HepG2 (cell line): Measurements from ENCODE around the gene STK39. TPM values are rescaled to one million over a fixed set of nuclear protein-coding genes. Genes with fewer than 3 reads are reported as not detected.

Source experiments
- CBX2 ChIP-seq, 2 experiments: fragments of 200-600 bp in 1 of 2; sonication (generic); formaldehyde crosslinking in 1 of 2; IDR thresholded peaks; 2 replicates each; pipeline versions ENCODE4 v1.7.0 to v1.8.1; 2018 to 2022; ENCODE audit warnings: low read depth in 2 of 2, low read length in 1 of 2, mild to moderate bottlenecking in 1 of 2, missing genetic modification reagents in 1 of 2
- DRAP1 ChIP-seq: IDR thresholded peaks from 2 replicates; pipeline ENCODE4 v1.6.1; 2016; ENCODE audit warnings: missing genetic modification reagents, missing compliant biosample characterization
- FLYWCH1 ChIP-seq: sonication (generic); formaldehyde crosslinking; IDR thresholded peaks from 2 replicates; pipeline ENCODE4 v1.8.1; 2023; ENCODE audit warnings: mild to moderate bottlenecking, missing genetic modification reagents
- FOXM1 ChIP-seq: sonication (generic); formaldehyde crosslinking; IDR thresholded peaks from 2 replicates; pipeline ENCODE4 v1.5.0; 2020; ENCODE audit warnings: missing genetic modification reagents
- GMEB2 ChIP-seq: IDR thresholded peaks from 2 replicates; pipeline ENCODE4 v1.6.1; 2016; ENCODE audit warnings: missing biosample characterization, missing genetic modification reagents, low read depth
- HNF4G ChIP-seq, 2 experiments: sonication (generic) in 1 of 2; formaldehyde crosslinking in 1 of 2; IDR thresholded peaks; 2 replicates each; pipeline versions ENCODE4 v1.4.0 to v1.6.1; 2011 to 2020; ENCODE audit warnings: borderline replicate concordance in 2 of 2, low read depth in 2 of 2, mild to moderate bottlenecking in 2 of 2, low read length in 1 of 2, missing genetic modification reagents in 1 of 2, moderate library complexity in 1 of 2
- KAT7 ChIP-seq: IDR thresholded peaks from 2 replicates; pipeline ENCODE4 v1.6.1; 2018; ENCODE audit warnings: borderline replicate concordance, missing compliant biosample characterization
- KLF6 ChIP-seq: IDR thresholded peaks from 2 replicates; pipeline ENCODE4 v1.8.0; 2016; ENCODE audit warnings: missing biosample characterization, missing genetic modification reagents
- MAFK ChIP-seq, 2 experiments: IDR thresholded peaks in 1 of 2; conservative IDR thresholded peaks in 1 of 2; 2 replicates each; pipeline ENCODE4 v1.6.1; 2011; ENCODE audit warnings: improper control_type of control experiment in 2 of 2, low read length in 2 of 2
- NCOA5 ChIP-seq: sonication (generic); formaldehyde crosslinking; IDR thresholded peaks from 2 replicates; pipeline ENCODE4 v1.4.0; 2020; ENCODE audit warnings: missing genetic modification reagents
- NFKB2 ChIP-seq: sonication (generic); formaldehyde crosslinking; IDR thresholded peaks from 2 replicates; pipeline ENCODE4 v1.4.0; 2020; ENCODE audit warnings: missing genetic modification reagents, borderline replicate concordance
- PAWR ChIP-seq: sonication (generic); formaldehyde crosslinking; IDR thresholded peaks from 2 replicates; pipeline ENCODE4 v1.4.0; 2020; ENCODE audit warnings: missing genetic modification reagents, mild to moderate bottlenecking, borderline replicate concordance
- RXRA ChIP-seq: sonication (generic); formaldehyde crosslinking; IDR thresholded peaks from 2 replicates; pipeline ENCODE4 v1.5.1; 2020; ENCODE audit warnings: missing genetic modification reagents
- SNAPC2 ChIP-seq: sonication (generic); formaldehyde crosslinking; IDR thresholded peaks from 2 replicates; pipeline ENCODE4 v1.8.1; 2022; ENCODE audit warnings: mild to moderate bottlenecking, missing genetic modification reagents
- SP2 ChIP-seq: sonication (generic); formaldehyde crosslinking; IDR thresholded peaks from 2 replicates; pipeline ENCODE4 v1.5.1; 2020; ENCODE audit warnings: mild to moderate bottlenecking, missing genetic modification reagents
- SYNCRIP ChIP-seq: fragments of 200-400 bp; formaldehyde crosslinking; IDR thresholded peaks from 2 replicates; pipeline ENCODE4 v1.6.1; 2018; ENCODE audit warnings: mild to moderate bottlenecking, low read depth, low read length; ENCODE audit not compliant: insufficient read depth
- TEAD3 ChIP-seq: optimal IDR thresholded peaks from 2 replicates; pipeline ENCODE3; 2016; ENCODE audit warnings: borderline replicate concordance
- ZBTB2 ChIP-seq: sonication (generic); formaldehyde crosslinking; IDR thresholded peaks from 2 replicates; pipeline ENCODE4 v1.8.0; 2022; ENCODE audit warnings: low read depth, missing genetic modification reagents
- ZNF367 ChIP-seq: sonication (generic); formaldehyde crosslinking; IDR thresholded peaks from 2 replicates; pipeline ENCODE4 v1.4.0; 2020; ENCODE audit warnings: missing genetic modification reagents, borderline replicate concordance
- ZNF496 ChIP-seq: sonication (generic); formaldehyde crosslinking; IDR thresholded peaks from 2 replicates; pipeline ENCODE4 v1.8.1; 2023; ENCODE audit warnings: mild to moderate bottlenecking, moderate library complexity, missing genetic modification reagents; ENCODE audit not compliant: insufficient replicate concordance
- ZNF501 ChIP-seq: sonication (generic); formaldehyde crosslinking; IDR thresholded peaks from 2 replicates; pipeline ENCODE4 v1.5.1; 2020; ENCODE audit warnings: mild to moderate bottlenecking, moderate library complexity, missing genetic modification reagents
- ZNF772 ChIP-seq: sonication (generic); formaldehyde crosslinking; IDR thresholded peaks from 2 replicates; pipeline ENCODE4 v1.5.0; 2020; ENCODE audit warnings: mild to moderate bottlenecking, missing genetic modification reagents
- ZNF792 ChIP-seq: IDR thresholded peaks from 2 replicates; pipeline ENCODE4 v1.6.1; 2016
- ZZZ3 ChIP-seq: sonication (generic); formaldehyde crosslinking; IDR thresholded peaks from 2 replicates; pipeline ENCODE4 v1.4.0; 2020; ENCODE audit warnings: missing genetic modification reagents, mild to moderate bottlenecking, borderline replicate concordance
- polyA plus RNA-seq, 8 experiments: library from polyadenylated mRNA; depleted of rRNA in 3 of 8; stranded (reverse) in 7 of 8; unstranded in 1 of 8; fragments of >200 nt; fragmentation: Illumina TruSeq in 4 of 8; extraction: Trizol in 4 of 8; gene quantifications; 2 replicates each; pipeline versions ENCODE4 v1.2.1 to v1.2.3, GENCODE V29; 2011 to 2016; ENCODE audit warnings: low read depth in 4 of 8, missing spikeins in 1 of 8, mixed read lengths in 1 of 8; ENCODE audit not compliant: insufficient read depth in 1 of 8
- total RNA-seq, 5 experiments: library from RNA; depleted of rRNA; stranded (reverse); fragments of >200 nt; fragmentation: Illumina TruSeq; extraction: Trizol; gene quantifications; 2 replicates each; pipeline ENCODE4 v1.2.3, GENCODE V29; 2016; ENCODE audit warnings: low read depth in 1 of 5
- TF ChIP-seq, protein P1 (sequence below): sonication (generic); formaldehyde crosslinking; IDR thresholded peaks from 2 replicates; pipeline ENCODE4 v1.9.0; 2021; ENCODE audit warnings: missing genetic modification reagents, borderline replicate concordance

STK39 gene
- total and polyA plus RNA-seq, 2 of the 13 experiments (the other 11 are each of a cell fraction or from before 2014, with no cell fraction given), result 27.3 to 38.4 TPM

GRCh38 chr2:168190590-168191336 is 56.6 kb downstream of the STK39 start (continued):
- TF ChIP-seq RXRA (CRISPR knock-in tag) (peak; percentile 39; the same call in 1 of the 2 replicates), KAT7 (CRISPR knock-in tag) (peak; percentile 25; the same call in 1 of the 2 replicates), ZBTB2 (CRISPR knock-in tag) (no peak), SP2 (CRISPR knock-in tag) (no peak), PAWR (CRISPR knock-in tag) (no peak), ZNF792 (0 out of 2 replicates have a peak, but pooled peaks have one; percentile 24), DRAP1 (peak; percentile 82), MAFK (conservative IDR thresholded peaks at IDR 0.05 in 1 of 2, IDR thresholded peaks at IDR 0.05 in 1 of 2; ENCODE audit: low read length in 2 of 2) (0 out of 4 replicates have a peak, but pooled peaks of 1 of the 2 experiments have one; percentile 3), ZNF501 (CRISPR knock-in tag) (no peak; the same call in 1 of the 2 replicates), ZZZ3 (CRISPR knock-in tag) (0 out of 2 replicates have a peak, but pooled peaks have one; percentile 41), HNF4G (IDR thresholded peaks at IDR 0.05; ENCODE audit: borderline replicate concordance, low read depth, low read length) (peak; percentile 85), HNF4G (CRISPR knock-in tag; IDR thresholded peaks at IDR 0.05; ENCODE audit: borderline replicate concordance, low read depth) (peak; percentile 58; the same call in 1 of the 2 replicates), NCOA5 (no peak), ZNF772 (CRISPR knock-in tag) (peak; percentile 80; the same call in 1 of the 2 replicates), FOXM1 (CRISPR knock-in tag) (no peak), KLF6 (CRISPR knock-in tag) (no peak), SNAPC2 (no peak; the same call in 1 of the 2 replicates), NFKB2 (no peak), SYNCRIP (no peak), CBX2 (IDR thresholded peaks at IDR 0.05; ENCODE audit: low read depth, low read length) (no peak), CBX2 (CRISPR knock-in tag; IDR thresholded peaks at IDR 0.05; ENCODE audit: low read depth) (no peak), ZNF367 (CRISPR knock-in tag) (no peak), ZNF496 (CRISPR knock-in tag) (no peak), TEAD3 (CRISPR knock-in tag) (peak; percentile 96), FLYWCH1 (CRISPR knock-in tag) (no peak), GMEB2 (no peak)
- TF ChIP-seq, protein P1, sequence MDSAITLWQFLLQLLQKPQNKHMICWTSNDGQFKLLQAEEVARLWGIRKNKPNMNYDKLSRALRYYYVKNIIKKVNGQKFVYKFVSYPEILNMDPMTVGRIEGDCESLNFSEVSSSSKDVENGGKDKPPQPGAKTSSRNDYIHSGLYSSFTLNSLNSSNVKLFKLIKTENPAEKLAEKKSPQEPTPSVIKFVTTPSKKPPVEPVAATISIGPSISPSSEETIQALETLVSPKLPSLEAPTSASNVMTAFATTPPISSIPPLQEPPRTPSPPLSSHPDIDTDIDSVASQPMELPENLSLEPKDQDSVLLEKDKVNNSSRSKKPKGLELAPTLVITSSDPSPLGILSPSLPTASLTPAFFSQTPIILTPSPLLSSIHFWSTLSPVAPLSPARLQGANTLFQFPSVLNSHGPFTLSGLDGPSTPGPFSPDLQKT (CRISPR knock-in tag), result no peak
